ENCODE results near the gene RAB22A.

Gene RAB22A, protein sequence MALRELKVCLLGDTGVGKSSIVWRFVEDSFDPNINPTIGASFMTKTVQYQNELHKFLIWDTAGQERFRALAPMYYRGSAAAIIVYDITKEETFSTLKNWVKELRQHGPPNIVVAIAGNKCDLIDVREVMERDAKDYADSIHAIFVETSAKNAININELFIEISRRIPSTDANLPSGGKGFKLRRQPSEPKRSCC

DNA sequence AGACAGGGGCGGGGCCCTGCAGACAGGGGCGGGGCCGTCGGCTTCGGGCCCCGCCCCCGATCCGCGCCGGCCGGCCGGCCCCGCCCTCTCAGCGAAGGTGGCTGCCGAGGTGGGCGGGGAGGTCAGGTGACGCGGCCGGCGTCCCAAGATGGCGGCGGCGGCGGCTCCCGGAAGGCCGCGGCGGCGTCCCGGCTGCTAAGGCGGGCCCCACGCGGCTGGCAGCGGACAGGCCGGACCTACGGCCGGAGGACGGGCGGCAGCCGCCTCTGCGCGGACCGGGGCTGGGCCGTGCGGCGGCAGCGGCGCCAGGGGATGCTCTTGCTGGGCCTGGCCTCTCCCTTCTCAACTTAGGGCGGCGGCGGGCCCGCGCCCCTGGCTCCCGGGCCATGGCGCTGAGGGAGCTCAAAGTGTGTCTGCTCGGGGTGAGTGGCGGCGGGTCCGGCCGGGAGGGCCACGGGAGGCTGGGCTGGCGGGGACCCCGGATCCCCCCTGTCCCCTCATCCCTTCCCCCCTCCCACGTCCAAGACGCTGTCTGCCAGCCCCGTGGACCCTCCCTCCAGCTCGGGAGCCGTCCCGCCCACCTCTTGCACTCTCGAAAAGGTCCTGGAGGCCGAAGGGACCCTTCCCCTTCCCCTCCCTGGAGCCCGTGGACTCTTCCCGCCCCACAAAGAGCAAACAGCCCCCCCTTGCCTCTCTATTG is at the start of gene RAB22A:
RAB22A (plus strand) TSS at position 125 of the 700 bp plus-strand sequence; CDS start at position 387, 262 bp downstream.
- peak; percentile 54 to 81 (median 62) for DNase-seq

DNA sequence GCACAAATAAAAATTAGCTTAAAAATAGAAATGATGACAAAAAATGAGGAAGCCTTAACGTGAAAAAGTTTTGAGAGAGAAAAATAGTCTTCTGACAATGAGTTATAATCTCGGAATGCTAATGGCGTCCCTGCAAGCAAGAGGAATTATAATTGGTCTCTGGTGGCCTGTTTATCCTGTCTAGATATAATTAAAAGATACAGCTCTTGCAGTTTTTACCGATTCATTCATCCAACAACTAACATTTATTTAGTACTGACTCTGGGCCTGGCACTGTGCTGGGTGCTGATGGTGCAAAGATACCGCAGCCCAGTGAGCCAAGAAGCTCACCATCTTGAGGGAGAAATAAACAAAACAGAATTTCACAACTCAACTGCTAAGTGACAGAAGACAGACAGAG is 49.5 kb upstream of the RAB22A start:
- no peak for DNase-seq

DNA sequence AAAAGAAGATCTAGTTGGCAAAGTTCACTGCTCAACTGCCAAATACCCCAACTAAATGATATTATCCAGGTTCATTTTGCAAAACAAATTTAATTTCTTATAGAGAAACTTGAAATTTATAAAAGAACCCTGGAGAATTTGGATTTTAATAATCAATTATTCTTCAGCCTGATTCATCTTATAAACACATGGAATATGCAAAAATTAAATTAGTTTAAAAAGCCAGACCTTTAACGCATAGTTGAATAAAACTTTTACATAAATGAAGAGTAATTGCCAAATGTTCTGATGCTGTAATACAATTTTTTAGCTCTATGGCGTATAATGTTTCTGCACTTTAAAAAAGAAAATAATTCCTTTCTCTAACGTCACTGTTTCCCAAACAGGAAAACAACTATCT is 47.9 kb upstream of the RAB22A start:
- no peak for DNase-seq

DNA sequence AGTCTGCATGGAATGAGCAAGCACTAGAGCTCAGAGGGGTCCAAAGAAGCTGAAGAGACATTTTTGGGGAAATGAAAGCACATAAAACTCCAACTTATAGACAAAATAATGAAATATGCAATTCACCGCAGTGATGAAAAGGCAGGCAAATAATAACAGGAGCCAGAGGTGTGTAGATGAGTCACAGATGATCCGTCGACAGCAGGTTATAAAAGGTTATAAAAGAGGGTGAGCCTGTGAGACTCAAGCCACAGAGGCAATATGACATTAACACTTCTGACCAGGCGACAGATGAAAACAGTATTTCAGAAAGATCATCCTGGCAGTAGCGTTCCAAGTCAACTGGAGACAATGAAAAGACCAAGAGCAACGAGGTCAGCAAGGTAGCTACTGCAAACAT is 45.2 kb upstream of the RAB22A start:
- no peak for DNase-seq

DNA sequence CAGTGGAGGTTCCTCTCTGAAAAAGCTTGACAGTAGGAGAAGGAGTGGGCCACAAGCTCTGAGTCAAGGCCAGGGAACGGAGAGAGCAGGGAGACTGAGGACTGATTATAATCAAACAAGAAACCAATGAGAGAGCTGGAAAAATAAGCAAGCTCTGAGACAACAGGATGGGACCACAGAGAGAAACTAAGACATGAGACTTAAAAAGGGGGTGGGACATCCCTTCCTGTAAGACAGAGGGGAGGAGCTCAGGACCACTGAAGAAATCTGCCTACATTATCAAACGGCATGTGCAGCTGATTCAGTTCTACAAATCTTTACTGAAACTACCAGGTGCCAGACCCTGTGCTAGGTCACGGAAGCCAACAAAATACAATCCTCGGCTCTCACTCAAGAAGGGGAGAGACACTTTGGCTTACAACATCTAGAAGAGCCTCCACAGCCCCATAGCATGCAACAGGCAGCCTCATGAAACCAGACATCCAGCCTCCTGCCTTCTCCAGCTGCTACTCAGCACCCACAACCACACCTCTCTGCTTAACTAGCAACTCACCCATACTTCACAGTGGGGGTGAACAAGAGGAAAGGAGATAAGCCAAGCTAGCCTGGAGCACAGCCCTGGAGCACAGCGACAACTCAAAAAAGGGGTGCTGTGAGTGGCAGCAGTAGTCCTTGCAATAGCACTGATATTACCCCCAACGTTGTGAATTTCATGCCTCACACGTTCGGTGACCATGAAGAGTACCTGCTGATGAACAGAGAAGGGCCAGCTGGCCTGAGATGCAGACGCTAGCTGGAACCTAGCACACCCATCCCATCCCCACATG is 41.9 kb upstream of the RAB22A start:
- no peak for DNase-seq

DNA sequence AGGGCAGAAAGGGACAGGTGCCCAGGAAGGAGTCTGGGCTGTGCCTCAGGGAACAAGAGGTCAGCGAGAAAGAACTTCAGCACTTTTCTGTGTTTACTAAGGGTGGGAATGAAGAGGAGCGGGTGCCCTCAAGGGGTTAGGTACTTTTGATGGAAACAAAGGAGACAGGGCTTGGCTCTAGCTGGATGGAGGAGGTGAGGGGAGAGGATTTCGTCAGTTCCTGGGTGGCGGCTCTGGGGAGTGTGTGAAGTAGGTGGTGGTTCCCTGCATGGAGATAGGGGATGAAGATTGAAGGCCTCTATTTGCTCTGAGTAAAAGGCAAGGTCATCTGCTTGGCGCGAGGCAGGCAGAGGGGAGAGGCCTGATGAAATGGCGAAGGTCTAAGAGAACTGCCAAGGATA is 41.1 kb upstream of the RAB22A start:
- DNase-seq, result no peak

DNA sequence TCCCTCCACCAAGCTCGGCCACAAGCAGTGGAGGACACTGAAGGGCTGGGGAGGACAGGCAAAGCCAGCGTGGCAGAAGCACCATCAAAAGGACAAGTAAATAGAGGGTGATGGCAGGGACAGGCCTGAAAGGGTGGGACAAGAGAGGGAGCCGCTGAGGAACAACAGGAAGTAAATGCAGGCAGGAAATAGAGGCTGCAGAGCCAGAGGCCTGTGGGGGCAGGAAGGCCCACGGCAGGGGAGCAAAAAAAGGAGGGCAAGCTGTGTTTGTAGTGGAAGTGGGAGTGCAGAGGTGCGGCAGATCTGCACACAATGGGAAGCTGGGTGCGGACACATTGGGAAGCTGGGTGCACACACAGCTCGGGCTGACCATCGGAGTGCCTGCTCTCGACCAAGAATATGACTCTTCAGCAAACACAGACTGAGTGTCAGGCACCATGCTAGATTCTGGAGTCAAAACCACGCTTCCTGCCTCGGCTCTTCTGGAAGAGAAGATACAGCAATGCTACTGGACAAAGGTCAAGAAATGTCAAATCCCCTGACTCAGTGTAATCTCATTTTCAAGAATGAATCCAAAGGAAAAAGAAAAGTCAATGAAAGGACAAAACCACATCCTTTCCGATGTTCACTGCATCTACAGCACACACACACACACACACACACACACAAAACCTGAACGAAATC is 40.4 kb upstream of the RAB22A start:
- no peak for DNase-seq

DNA sequence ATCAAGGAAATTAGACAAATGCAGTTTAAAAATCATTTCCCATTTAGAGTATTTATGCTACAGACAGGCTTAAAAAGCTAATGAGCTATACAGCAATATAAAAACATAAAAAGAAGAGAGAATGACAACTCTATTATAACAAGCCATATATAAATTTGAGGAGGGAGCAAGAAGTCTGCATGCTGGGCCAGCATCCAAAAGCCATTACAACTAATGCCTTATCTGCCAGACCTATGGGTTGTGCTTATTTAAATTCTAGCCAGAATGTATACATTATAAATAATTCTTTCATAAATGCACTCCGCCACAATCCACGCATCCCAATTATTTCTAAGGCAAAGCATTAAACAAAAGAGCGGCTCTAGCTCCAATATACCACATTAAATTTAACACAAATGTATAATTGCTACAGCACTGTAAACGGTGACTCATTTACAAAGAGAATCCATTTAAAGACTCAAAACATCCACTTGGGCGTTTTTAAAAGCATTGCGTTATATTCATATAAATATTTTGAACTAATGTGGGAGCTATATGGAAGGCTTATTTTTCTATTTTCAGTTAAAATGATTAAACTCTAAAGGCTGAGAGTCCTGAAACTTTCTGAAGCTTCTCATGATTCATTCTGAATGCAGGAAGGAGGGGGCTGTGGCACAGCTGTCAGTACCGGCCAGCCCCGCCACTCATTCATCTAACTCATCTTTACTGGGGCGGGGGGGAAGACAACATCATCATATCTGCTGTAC is 37.7 kb upstream of the RAB22A start:
- DNase-seq, result no peak

DNA sequence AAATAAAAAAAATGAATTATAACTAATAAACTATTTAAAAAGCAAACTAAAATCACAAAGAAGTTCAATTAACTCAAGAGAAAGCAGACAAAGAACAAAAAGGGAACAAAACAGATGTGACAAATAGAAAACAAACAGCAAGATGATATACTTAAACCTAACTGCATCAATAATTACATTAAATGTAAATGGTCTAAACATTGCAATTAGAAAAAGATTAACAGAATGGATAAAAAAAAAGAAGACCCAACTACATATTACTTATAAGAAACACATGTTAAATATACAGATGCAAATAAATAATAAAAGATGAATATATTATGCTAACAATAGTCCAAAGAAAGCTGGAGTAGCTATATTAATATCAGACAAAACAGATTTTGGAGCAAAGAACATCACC is 35.1 kb upstream of the RAB22A start:
- DNase-seq, result no peak

DNA sequence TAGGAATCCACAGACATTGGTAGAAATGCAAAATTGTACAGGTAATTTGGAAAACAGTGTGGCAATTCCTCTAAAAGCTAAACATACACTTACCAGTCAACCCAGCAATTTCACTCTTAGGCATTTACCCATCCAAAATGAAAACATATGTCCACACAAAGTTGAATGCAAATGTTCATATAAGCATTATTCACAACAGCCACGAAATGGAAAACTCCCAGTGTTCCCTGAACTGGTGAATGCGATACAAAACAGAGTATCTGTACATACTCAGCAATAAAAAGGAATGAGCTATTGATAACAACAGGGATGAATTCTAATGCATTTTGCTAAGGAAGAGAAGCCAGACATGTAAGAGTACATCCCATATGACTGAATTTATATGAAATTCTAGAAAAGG is 32.4 kb upstream of the RAB22A start:
- DNase-seq, result no peak

DNA sequence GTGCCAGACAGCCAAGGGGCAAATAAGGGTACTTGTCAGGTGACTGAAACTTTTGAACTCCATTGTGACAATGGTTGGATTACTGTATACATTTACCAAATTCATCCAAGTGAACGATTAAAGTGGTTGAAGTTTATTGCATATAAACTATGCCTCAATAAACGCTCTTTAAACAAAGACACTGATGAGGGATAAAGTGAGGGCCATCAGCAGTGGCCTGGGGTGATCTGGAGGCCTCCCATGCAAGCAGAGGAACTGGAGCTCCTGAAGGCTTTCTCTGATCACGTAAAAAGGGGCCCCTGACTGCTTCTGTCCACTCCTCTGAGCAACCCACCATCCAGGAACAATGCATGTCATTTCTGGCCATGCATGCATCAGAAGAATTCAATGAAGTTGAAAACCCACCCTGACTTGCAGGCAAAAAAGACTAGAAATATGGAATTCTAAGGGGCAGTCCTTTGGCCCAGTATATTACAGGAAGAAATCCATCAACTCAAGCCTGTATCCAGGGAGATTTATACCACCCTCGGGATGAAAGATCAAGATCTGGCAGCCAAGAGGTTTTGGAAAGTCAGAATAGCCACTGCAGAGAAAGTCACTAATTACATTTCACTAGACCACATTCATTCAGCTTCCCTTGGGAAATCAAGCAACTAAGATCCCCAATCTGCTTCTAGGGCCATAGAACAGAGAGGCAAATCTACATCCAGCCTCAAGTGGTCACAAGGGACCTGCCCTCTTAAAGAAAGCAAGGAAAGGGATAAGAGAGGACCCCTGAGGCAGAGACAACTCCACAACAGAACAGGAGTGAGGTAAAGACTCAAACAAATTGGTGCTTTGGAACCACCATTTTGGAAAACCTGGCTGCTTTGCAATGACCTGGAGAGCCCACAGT is 31.7 kb upstream of the RAB22A start:
- no peak for DNase-seq

DNA sequence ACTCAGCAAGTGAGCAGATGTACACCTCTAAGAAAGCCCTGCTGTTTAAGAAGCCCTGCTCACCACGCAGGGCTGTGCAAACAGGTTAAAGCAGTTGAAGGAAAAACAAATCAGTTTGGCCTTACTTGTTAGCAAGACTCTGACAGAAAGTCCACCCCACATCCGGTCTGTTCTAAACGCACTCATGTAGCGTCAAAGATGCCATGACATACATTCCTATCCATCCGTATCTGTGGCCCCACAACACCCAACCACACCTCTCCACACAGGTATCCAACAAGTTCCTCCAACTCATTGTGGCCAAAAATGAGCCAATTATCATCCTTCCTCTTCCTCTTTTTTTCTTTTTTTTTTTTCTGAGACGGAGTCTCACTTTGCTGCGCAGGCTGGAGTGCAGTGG is 22.8 kb upstream of the RAB22A start:
- DNase-seq, result no peak

DNA sequence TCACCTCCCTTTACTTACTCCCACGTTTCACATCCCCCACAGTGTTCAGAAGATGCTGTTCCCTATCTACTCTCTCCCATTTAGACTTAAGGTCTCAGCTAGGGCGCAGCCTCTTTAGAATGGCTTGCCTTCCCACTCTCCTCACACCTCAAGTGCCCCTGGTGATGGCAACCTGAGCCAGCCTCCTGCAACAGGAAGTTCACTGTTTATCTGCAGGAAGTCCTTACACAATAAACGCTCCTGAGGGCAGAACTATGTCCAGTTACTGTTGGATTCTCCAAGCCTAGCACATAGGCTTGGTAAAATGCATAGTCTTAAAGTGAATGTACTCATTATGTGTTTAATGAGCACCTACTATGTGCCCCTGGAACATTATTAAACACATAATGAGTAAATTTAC is 21.9 kb upstream of the RAB22A start:
- DNase-seq, result no peak

DNA sequence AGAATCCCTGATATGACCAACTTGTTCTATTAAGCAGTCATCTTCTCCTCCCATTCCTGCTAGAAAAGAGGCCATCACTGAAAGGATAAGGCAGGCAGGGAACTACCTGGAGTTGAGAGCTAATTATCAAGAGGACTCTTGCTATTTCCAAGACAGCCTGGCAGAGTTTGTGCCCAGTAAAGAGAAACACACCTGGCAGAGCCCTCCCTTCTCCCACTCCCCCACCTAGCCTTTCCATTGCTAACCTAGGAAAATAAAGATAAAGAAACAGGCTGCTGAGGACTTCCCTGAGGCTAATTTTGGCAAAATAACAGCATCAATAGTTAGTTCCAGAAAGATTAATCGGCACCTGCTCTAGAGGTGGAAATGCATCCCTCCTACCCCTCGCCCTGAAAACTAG is 20.4 kb upstream of the RAB22A start:
- DNase-seq, result no peak

DNA sequence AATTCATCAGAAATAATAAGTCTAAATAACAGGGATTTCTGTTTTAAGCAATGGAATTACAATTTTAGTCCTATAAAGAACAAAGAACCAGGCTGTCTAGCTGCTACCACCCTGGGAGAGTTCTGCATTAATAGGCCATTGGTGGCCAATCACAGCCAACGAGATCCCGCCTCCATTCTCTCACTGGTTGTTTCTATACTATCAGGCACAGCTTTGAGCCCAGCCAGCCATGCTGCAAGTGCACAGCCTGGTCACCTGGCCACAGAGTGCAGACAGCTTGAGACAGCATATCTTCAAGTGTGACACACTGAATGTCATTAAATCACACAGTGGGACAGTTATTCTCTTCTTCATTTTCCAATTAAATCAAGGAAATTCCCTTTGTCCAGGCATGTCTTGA is 16.1 kb upstream of the RAB22A start:
- no peak for DNase-seq

DNA sequence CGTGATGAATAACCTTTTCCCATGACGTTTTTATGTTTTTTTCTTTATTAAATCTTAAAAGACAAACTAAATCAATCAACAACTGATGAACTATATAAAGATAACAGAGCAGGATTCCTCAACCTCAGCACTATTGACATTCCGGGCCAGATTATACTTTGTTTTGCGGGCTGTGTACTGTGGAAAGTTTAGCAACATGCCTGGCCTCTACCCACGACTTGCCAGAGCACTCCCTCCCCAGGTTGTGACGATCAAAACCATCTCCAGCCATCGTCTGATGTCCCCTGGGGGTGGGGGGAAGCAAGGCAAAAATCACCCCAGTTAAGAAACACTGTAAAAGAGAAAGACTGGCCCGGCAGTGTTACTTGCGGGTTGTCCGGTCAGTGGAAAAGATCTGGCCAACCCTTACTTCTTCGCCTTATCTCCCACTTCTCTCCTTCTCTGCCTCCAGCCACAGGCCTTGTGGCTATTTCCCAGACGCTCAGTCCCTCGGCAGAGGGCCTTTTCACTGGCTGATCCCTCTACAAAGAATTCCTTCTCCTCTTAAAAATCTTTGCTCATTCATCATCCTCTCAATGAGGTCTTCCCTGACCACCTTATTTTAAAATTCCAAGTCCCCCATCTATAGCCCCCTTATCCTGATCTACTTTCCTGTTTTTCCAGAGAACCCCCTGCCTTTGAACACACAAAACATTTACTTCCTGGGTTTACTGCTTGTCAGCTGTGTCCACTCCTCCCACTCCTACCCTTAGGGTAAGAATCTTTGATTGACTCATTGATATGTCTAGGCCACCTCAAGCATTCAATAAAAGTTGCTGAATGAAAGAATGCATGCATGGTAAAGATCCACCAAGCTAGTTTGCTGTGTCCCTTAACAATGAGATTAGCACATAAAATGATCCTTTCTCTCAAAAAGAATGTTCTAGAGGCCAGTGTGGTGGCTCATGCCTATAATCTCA is 14.7 kb upstream of the RAB22A start:
- DNase-seq, result no peak

DNA sequence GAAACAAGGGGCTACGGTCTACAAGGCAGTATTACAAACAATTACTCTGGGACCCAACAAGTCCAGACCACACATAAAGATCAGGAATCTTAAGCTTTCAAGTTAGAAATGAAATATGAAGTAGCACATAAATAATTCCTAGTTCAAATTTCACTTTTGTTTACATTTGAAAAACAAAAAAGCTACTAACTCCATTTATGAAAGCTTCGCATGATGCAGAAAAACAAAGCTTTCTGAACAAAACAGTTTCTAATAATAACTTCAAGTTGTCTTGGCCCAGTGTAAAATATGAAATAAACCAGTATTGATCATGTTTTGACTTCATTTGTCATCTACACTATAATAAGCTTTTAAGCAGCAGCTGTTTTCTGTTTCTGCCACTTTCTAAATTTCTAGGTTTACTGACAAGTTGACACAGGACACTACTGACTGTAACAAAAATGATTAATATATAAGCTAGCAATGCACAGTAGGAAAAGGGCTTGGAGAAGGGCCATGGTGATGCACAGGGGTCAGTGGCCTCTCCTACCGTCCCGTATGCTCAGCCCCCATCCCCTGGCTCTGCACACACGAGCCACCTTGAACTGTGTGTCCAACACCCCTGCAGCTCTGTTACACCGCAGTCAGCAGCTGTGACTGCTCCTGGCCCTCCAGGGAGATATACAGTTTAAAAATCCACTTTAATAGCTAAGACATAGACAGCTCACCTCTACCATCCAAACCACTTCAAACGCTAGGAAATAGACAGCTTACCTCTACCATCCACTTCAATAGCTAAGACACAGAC is 13.3 kb upstream of the RAB22A start:
- DNase-seq, result no peak

DNA sequence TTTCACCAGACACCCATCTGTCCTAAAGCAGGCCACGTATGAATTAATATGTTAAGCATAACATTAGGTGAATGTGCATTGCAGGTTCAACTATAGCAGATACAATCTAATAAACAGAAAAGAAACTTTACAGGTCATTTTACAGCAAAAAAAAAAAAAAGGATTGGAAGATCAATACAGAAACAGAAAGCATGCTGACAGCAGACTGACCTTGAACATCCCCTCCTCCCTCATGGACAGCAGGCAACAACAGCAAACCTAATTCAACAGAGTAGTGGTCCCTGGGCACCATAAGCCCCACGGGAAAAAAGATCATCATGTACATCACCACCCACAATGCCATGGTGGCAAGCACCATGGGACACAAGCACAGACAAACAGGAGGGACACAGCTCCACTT is 12.1 kb upstream of the RAB22A start:
- no peak for DNase-seq

DNA sequence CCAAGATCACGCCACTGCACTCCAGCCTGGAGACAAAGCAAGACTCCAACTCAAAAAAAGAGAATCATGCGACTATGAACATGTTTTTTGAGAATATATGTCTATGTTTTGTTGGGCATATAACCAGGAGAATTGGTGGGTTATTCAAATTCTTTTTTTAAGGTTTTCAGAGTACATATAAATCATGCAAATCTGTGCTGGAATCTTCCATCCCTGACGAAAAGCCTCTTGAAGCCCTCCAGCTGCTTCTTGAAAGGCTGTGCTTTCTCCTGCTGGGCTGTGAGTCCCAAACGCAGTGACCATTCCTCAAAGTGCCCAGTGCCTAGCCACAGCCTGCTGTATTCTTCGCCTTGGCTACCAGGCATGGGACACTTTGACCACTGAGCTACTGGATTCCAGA is 9.2 kb upstream of the RAB22A start:
- DNase-seq, result no peak

DNA sequence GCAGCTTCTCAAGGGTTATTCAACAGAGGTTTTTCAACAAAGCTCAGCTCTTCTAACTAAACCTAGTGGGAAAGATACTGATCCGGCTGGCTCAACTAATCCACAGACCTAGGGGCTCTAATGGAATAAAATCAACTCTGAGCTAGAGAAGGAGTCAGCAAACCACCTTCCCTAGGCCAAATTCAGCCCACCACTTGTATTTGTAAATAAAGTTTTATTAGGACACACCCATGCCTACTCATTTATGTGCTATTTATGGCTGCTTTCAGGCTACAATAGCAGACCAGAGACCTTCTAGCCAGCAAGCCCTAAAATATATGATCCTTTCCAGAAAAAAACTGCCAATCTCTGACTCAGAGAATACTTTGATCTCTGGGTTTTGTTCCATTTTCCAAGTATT is 6.0 kb upstream of the RAB22A start:
- no peak for DNase-seq
